Gastroesophageal sphincter (tissue), 4 donors: ENCODE results near the gene PPP1R3E. TPM values are rescaled to one million over a fixed set of nuclear protein-coding genes. Genes with fewer than 3 reads are reported as not detected.

Source experiments
- ATAC-seq: fragments of 150-250 bp; one replicate; pipeline ENCODE4 v1.9.1; 2016; ENCODE audit warnings: mild to moderate bottlenecking, moderate library complexity
- H3K27ac ChIP-seq, 4 donors: fragments of 200-600 bp; sonication (generic) in 3 of 4; 1 replicate in 3 of 4; 2 replicates in 1 of 4; pipeline ENCODE4 v1.5.1; 2016 to 2019
- H3K27me3 ChIP-seq: fragments of 200-600 bp; sonication (generic); one replicate; pipeline ENCODE4 v1.5.1; 2019
- H3K36me3 ChIP-seq, 2 donors: fragments of 200-600 bp; sonication (generic); one replicate each; pipeline ENCODE4 v1.5.1; 2019; ENCODE audit warnings: control low read depth in 1 of 2
- H3K4me1 ChIP-seq, 3 donors: fragments of 200-600 bp; sonication (generic); 1 replicate in 2 of 3; 2 replicates in 1 of 3; pipeline ENCODE4 v1.5.1; 2016 to 2019; ENCODE audit warnings: control low read depth in 2 of 3
- H3K4me3 ChIP-seq, 2 donors: fragments of 200-600 bp; sonication (generic); one replicate each; pipeline ENCODE4 v1.5.1; 2019; ENCODE audit warnings: mild to moderate bottlenecking in 1 of 2, moderate library complexity in 1 of 2
- H3K9me3 ChIP-seq, 3 donors: fragments of 200-600 bp; sonication (generic); one replicate each; pipeline ENCODE4 v1.5.1; 2017 to 2019; ENCODE audit warnings: control low read depth in 2 of 3
- CTCF ChIP-seq, 4 experiments: fragments of 200-600 bp in 2 of 4; fragments of 450-650 bp in 2 of 4; sonication (generic) in 1 of 4; IDR thresholded peaks; one replicate each; pipeline ENCODE4 v1.5.1; 2017 to 2019; ENCODE audit warnings: antibody characterized with exemption in 4 of 4, mild to moderate bottlenecking in 2 of 4, moderate library complexity in 2 of 4
- EP300 ChIP-seq: sonication (generic); formaldehyde crosslinking; IDR thresholded peaks from one replicate; pipeline ENCODE4 v1.6.1; 2017; ENCODE audit warnings: antibody characterized with exemption, mild to moderate bottlenecking
- POLR2A ChIP-seq, 2 donors: fragments of 450-650 bp; IDR thresholded peaks; one replicate each; pipeline ENCODE4 v1.6.1; 2017; ENCODE audit warnings: antibody characterized with exemption in 2 of 2, mild to moderate bottlenecking in 2 of 2, moderate library complexity in 1 of 2
- POLR2AphosphoS5 ChIP-seq: sonication (generic); formaldehyde crosslinking; IDR thresholded peaks from one replicate; pipeline ENCODE4 v1.6.1; 2017; ENCODE audit warnings: antibody characterized with exemption
- WGBS, 2 donors: methylation state at CpG; one replicate each; pipeline ENCODE4 v1.1.5; 2018; ENCODE audit warnings: low coverage in 1 of 2; 5-methylcytosine and 5-hydroxymethylcytosine counted together
- total RNA-seq, 4 donors: library from RNA; depleted of rRNA; stranded (reverse); fragments of >200 nt; gene quantifications; one replicate each; pipeline ENCODE4 v1.1.0, GENCODE V29; 2016

Gene PPP1R3E
- total RNA-seq, 4 donors from 2014 or later: 4.4 to 14.0 (median 7.2) TPM

DNA sequence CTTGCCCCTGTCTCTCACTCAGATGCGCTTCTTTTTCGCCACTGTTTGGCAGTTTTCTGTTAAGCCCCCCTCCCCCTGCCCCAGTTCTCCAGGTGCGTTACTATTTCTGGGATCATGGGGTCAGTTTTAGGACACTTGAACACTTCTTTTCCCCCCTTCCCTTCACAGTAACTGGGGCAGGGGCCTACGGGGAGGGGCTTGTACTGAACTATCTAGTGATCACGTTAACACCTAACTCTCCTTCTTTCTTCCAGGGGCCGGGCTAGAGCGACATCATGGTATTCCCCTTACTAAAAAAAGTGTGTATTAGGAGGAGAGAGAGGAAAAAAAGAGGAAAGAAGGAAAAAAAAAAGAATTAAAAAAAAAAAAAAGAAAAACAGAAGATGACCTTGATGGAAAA is 22.3 kb upstream of the PPP1R3E start:
- Histone ChIP-seq H3K4me1 (peaks cover 4 to 35% (median 11%) of the 10 kb centered on the region in 3 donors), H3K27me3 (no peaks in the 10 kb centered on the region), H3K4me3 (no peak overlapping the region), H3K27ac (no peak overlapping the region), H3K36me3 (peaks cover 4 to 36% of the 10 kb centered on the region in 2 donors), H3K9me3 (no peaks in the 10 kb centered on the region)
- 67% methylated on average over 5 of the region's 7 CpGs; no CpG with 5 or more reads in 1 of the 2 donors for WGBS, 2 donors
- ATAC-seq: no peak
- TF ChIP-seq EP300 (no peak), POLR2AphosphoS5 (no peak), CTCF (IDR thresholded peaks at IDR 0.05) (no peak), POLR2A (IDR thresholded peaks at IDR 0.05) (no peak)

DNA sequence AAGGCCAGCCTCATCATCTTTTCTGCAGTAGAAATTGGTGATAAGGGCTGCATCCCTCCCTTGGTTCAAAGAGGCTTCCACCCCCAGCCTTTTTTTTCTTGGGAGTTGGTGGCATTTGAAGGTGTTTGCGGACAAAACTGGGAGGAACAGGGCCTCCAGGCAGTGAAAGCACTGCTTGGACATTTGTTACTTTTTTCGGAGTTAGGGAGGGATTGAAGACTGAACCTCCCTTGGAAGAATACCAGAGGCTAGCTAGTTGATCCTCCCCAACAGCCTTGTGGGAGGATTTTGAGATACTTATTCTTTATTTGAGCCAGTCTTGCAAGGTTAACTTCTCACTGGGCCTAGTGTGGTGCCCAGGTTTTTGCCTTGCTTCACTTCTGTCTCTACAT is 21.8 kb upstream of the PPP1R3E start:
- TF ChIP-seq CTCF (IDR thresholded peaks at IDR 0.05) (no peak), POLR2A (IDR thresholded peaks at IDR 0.05) (no peak)
- WGBS, 2 donors: no CpG with 5 or more reads among the region's 2 CpGs
- no peak overlapping the region for H3K27ac ChIP-seq

GRCh38 chr14:23323838-23324454 is 21.3 kb upstream of the PPP1R3E start:
- Histone ChIP-seq H3K4me3 (no peak overlapping the region), H3K9me3 (no peaks in the 10 kb centered on the region), H3K27me3 (no peaks in the 10 kb centered on the region), H3K4me1 (peaks cover 4 to 36% (median 11%) of the 10 kb centered on the region in 3 donors), H3K27ac (no peak overlapping the region), H3K36me3 (peaks cover 4 to 36% of the 10 kb centered on the region in 2 donors)
- TF ChIP-seq CTCF (IDR thresholded peaks at IDR 0.05) (no peak), POLR2A (IDR thresholded peaks at IDR 0.05) (no peak), POLR2AphosphoS5 (no peak), EP300 (no peak)
- WGBS, 2 donors: 85 to 93% methylated on average over 2 to 9 of the region's 18 CpGs
- no peak for ATAC-seq

More for the DNA sequence above, 21.8 kb upstream of the PPP1R3E start:
- no peak for ATAC-seq
- Histone ChIP-seq H3K27me3 (no peaks in the 10 kb centered on the region), H3K4me3 (no peak overlapping the region), H3K4me1 (peaks cover 4 to 36% (median 11%) of the 10 kb centered on the region in 3 donors), H3K9me3 (no peaks in the 10 kb centered on the region), H3K36me3 (peaks cover 4 to 36% of the 10 kb centered on the region in 2 donors)

DNA sequence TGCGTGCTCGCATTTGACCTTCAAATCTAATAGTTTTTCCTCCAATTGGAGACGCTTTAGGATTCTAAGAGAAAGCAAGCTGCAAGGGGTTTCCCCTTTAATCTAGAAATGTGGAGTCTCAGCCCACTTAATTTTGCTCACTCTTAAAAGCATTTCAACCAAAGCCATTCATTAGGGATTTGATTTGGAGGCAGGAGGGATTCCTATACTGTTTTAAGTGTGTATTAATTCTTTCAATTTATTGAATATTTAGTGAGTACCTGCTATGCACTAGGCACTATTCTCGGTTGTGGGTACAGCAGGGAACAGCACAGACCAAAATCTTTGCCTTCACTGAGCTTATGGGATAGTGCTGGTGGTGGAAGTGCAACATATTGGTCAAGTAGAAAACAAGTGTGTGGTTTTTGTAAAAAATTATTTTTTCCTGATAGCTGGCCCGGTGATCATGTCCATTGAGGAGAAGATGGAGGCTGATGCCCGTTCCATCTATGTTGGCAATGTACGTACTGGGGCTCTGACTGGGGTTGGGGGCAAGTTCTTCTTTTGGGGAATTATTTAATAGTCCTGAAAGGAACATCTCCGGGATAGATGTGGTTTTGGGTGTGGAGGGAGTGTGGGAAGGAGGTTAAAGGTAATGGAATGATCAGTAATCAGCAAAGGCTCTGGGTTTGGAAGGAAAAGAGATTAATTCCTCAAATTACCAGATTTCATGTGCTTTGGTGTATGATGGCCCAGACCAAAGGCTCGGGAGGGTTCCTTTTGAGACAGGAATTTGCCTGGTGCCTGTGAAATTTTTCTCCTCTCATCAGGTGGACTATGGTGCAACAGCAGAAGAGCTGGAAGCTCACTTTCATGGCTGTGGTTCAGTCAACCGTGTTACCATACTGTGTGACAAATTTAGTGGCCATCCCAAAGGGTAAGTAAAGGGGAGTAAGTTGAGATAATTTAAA is 20.2 kb upstream of the PPP1R3E start:
- TF ChIP-seq POLR2A (IDR thresholded peaks at IDR 0.05) (no peak), POLR2AphosphoS5 (no peak), EP300 (no peak), CTCF (IDR thresholded peaks at IDR 0.05) (no peak)
- H3K4me3 ChIP-seq: peak overlapping the region; percentile 90 to 98
- H3K4me1 ChIP-seq: peaks cover 4 to 35% (median 11%) of the 10 kb centered on the region in 3 donors
- peak overlapping the region in 2 of 4 donors; percentile 8 to 99 for H3K27ac ChIP-seq
- no peak for ATAC-seq
- no peaks in the 10 kb centered on the region for H3K9me3 ChIP-seq
- 27 to 35% methylated on average over 8 to 10 of the region's 10 CpGs for WGBS, 2 donors
- H3K36me3 ChIP-seq: peaks cover 4 to 36% of the 10 kb centered on the region in 2 donors
- H3K27me3 ChIP-seq: no peaks in the 10 kb centered on the region
